HG03469 (cell line): ENCODE measurements around the gene DNAH3.
"Not testable (repeated sequence)": the region's sequence is repeated elsewhere in the genome, so short reads cannot be mapped to it uniquely, and the experiment has no call there.

ENCODE experiments used
- ATAC-seq: cut with Tn5 transposase; IDR thresholded peaks from one replicate; pipeline ENCODE4 v1.9.1; 2021; ENCODE audit warnings: mild to moderate bottlenecking, moderate library complexity, moderate number of reproducible peaks; ENCODE audit not compliant: unreplicated experiment

DNAH3 gene

GRCh38 chr16:21075252-21075651 lies 75.4 kb downstream of the DNAH3 start:
- no peak for ATAC-seq

DNA sequence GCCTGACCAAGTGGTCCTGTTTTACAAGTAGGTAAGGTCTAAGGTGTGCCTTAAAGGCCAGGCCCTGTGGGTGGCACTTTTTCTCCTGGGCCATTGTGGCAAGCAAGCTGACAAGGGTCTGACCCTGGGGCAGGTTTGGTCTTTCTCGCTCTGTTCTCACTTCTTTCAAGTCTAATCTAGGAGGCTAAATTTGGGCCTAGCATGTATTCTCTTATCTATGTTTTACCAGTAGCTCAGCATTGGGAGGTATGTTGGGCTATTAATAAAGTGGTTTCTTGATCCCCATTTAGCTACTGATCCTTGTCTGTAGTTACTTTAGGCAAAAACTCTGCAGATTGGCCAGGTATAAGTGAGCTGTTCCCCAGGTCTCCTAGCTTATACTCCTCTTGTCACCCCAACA lies 77.7 kb downstream of the DNAH3 start:
- ATAC-seq: no peak

GRCh38 chr16:21071741-21072140 lies 78.9 kb downstream of the DNAH3 start:
- ATAC-seq: no peak

GRCh38 chr16:21070564-21070963 lies 80.1 kb downstream of the DNAH3 start:
- ATAC-seq: no peak

- no peak for ATAC-seq
Measured at GRCh38 chr16:21069986-21070385, 80.7 kb downstream of the DNAH3 start.

GRCh38 chr16:21064203-21064602 lies 86.4 kb downstream of the DNAH3 start:
- no peak for ATAC-seq

GRCh38 chr16:21063314-21063713 lies 87.3 kb downstream of the DNAH3 start:
- not testable (repeated sequence) for ATAC-seq

- ATAC-seq: no peak
Measured at GRCh38 chr16:21060027-21060510, 90.6 kb downstream of the DNAH3 start.

GRCh38 chr16:21057875-21058274 lies 92.8 kb downstream of the DNAH3 start:
- ATAC-seq: no peak

DNA sequence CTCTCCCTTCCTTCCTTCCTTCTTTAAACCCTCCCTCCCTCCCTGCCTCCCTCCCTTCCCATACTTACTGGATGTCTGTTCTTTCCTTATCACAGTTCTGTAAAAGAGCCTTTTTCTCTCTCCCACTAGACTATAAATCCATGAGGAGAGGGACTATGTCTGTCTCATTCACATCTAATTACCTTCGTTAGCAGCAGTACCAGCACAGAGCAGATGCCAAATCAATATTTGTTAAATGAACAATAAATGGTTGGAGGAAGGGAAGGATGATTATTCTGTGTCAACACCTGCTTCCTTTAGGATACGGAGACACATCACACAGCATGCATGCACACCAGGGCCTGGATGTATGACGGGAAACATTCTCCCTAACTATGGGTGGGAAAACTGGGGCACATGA lies 94.2 kb downstream of the DNAH3 start:
- ATAC-seq: no peak

GRCh38 chr16:21055738-21056137 lies 94.9 kb downstream of the DNAH3 start:
- ATAC-seq: not testable (repeated sequence)

- no peak for ATAC-seq
Measured at GRCh38 chr16:21053590-21053989, 97.1 kb downstream of the DNAH3 start.

GRCh38 chr16:21048091-21048912 lies 102.3 kb downstream of the DNAH3 start:
- not testable (repeated sequence) for ATAC-seq

DNA sequence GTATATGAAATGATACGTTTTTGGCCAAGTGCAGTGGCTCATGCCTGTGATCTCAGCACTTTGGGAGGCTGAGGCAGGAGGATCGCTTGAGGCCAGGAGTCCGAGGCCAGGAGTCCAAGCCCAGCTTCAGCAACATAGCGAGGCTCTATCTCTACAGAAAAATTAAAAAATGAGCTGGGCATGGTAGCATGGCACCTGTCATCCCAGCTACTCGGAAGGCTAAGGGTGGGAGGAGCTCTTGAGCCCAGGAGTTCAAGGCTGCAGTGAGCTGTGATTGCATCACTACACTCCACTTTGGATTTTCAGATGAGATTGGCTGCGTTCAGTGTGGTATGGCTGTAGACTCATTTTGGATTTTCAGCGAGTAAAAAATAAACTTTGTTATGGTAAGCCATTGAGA lies 112.4 kb downstream of the DNAH3 start:
- ATAC-seq: no peak

GRCh38 chr16:21037736-21038135 lies 112.9 kb downstream of the DNAH3 start:
- no peak for ATAC-seq

- ATAC-seq: no peak
Measured at GRCh38 chr16:21037168-21037567, 113.5 kb downstream of the DNAH3 start.

- ATAC-seq: no peak
Measured at GRCh38 chr16:21036471-21036870, 114.2 kb downstream of the DNAH3 start.

DNA sequence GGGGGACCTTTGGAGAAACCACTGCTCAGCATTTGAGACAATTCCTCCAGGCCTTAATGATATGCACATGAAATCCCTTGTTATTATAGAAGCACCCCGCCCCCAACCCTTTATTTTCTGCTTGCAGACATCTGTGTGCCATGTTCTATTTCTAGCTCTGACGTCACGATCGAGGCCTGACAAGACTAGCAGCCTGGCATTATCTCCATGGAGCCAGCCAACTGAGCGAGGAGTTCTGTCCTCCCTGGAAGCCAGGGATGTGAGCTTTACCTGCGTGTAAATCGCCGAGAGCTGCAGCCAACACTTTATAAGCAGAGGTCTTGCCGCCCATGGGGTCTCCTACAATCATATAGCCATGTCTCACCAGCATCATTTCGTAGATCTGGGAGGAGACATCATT lies 116.9 kb downstream of the DNAH3 start:
- no peak for ATAC-seq

DNA sequence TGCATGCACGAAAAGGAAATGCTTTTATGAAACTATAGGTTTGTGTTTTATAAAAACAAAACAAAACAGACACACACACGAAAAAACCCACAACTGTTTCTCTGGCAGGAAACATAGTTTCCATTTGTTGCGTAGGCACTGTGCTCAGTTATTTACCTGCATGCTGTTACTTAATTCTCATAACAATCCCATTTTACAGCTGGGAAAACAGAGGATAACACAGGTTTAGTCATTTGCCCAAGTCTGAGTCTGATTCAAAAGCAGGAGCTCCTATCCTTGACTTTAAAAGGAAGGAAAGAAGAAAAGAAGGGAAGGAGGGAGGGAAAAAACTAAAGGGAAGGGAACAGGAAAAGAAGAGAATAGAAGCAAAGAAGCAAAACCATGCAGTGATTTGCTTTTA lies 117.4 kb downstream of the DNAH3 start:
- ATAC-seq: no peak

- ATAC-seq: no peak
Measured at GRCh38 chr16:21028728-21029127, 121.9 kb downstream of the DNAH3 start.

DNA sequence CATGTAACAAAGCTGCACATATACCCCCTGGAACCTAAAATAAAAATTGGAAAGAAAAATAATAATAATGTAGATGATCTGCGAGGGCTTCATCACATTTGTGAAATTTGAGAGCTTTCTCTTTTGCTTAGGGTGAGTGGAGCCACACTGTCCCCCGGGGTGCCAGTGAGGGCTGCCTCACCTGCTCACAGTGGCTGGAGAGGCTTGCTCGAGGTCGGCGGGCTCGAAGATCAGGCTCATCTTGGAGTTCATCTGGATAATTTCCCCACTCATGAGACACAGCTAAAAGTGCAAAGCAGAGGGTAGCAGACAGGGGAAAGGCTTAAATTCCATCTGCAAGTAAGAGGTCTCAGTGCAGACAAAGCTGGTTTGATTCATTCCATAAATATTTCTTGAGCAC lies 123.8 kb downstream of the DNAH3 start:
- ATAC-seq: no peak

GRCh38 chr16:21023509-21024202 lies 127.0 kb downstream of the DNAH3 start:
- ATAC-seq: no peak
